Loucy (cell line): Measurements from ENCODE around the gene LIME1.

Source experiments
- CTCF ChIP-seq: fragments of 200-600 bp; sonication (generic); conservative IDR thresholded peaks from 2 replicates; pipeline ENCODE4 v1.5.1; 2014; ENCODE audit warnings: mild to moderate bottlenecking, antibody characterized with exemption, low read length
- EZH2phosphoT487 ChIP-seq: fragments of 200-600 bp; IDR thresholded peaks from 2 replicates; pipeline ENCODE4 v1.6.1; 2018; ENCODE audit warnings: antibody characterized with exemption, mild to moderate bottlenecking, moderate library complexity, borderline replicate concordance

DNA sequence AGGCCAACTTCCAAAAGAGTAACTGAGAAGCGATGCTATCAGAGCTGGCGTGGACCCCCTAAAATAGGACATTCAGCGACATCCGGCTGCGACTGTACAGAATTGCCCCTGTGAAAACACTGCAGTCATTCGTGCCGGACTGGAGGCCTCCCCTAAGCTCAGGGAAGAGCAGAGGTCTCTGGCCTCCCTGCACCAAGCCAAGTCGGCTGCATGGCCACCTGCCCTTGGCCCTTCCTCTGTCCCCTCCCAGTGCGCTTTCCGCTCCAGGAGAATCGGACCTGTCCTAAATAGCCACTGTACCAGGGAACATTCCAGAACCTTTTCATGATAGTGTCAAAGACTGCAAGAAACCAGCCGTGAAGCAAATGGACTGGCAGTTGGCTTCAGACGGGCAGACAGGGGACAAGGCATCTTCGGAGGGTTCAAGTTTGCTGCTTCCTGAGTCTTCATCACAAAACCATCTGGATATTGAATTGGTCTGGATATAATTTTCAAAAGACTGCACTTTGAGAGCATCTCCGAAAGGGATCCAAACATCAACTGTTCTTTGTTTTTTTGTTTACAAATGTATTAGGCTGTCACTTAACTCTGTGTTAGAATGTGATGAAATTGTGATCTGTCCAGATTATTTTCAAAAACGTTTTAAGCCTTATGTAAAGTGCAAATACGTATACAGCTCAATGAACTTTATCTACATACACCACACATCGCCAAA, 19.6 kb downstream of the LIME1 start:
- TF ChIP-seq CTCF = no peak
- TF ChIP-seq EZH2phosphoT487 = no peak
